ENCODE results near the gene LAMA1.

LAMA1 gene

DNA sequence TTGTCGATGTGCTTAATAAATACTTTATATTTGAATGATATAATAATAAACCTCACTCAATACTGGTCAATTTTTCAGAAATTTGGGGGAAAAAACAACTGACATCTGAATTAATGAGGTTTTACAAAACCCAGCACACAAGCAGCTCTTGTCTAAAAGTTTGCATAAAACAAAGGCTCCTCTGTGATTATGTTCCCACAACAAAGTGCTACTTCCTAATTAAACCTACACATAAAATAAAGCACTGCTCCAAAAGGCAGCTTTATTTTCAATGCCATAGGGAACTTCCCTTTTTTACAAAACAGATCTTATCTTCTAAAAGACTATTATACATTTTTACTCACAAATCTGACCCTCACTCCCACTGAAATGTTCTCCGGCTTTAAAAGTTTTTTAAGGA lies 47.1 kb downstream of the LAMA1 start:
- H3K4me3 ChIP-seq (ENCODE audit: low read depth, low read length), result no peak overlapping the region
- TF ChIP-seq, protein P1, sequence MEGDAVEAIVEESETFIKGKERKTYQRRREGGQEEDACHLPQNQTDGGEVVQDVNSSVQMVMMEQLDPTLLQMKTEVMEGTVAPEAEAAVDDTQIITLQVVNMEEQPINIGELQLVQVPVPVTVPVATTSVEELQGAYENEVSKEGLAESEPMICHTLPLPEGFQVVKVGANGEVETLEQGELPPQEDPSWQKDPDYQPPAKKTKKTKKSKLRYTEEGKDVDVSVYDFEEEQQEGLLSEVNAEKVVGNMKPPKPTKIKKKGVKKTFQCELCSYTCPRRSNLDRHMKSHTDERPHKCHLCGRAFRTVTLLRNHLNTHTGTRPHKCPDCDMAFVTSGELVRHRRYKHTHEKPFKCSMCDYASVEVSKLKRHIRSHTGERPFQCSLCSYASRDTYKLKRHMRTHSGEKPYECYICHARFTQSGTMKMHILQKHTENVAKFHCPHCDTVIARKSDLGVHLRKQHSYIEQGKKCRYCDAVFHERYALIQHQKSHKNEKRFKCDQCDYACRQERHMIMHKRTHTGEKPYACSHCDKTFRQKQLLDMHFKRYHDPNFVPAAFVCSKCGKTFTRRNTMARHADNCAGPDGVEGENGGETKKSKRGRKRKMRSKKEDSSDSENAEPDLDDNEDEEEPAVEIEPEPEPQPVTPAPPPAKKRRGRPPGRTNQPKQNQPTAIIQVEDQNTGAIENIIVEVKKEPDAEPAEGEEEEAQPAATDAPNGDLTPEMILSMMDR (IDR thresholded peaks at IDR 0.05; ENCODE audit: control insufficient read depth, extremely low read depth, insufficient read depth), result no peak
- no peak for DNase-seq (ENCODE audit: low read depth)

DNA sequence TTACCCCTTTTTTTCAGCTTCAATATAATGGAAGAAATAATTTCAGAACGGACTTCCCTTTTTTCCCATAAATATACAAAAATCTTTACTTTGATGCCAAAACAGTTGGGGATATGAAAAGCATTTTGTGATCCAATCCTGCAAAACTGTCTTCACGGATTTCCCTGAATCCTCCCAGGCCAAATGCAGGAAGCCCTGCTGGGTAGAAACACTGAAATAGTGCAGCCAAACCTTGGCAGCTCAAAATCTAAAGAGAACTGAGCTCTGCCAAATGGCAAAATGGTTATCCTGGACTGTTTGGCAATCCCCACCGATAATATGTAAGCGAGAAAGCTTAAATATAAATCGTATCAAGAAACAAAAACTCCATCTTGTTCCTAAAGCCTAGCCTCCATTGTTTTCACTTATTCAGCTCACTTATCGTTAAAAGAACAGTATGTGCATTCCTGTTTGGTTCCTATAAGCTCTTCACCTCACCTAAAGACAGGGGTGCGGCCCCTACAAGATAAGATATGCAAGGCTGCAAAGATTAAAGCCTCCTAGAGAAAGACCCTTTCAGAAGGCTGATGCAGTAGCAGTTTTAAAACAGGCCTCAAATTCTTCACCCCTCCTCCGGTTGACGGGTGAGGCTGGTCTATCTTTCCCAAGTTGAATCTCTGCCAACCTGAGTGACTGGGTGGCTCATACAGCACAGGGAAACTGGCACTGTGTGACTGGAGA lies 48.6 kb downstream of the LAMA1 start:
- DNase-seq (ENCODE audit: low read depth), result no peak
- TF ChIP-seq, protein P1 (IDR thresholded peaks at IDR 0.05; ENCODE audit: control insufficient read depth, extremely low read depth, insufficient read depth), result no peak
- no peak overlapping the region for H3K4me3 ChIP-seq (ENCODE audit: low read depth, low read length)

DNA sequence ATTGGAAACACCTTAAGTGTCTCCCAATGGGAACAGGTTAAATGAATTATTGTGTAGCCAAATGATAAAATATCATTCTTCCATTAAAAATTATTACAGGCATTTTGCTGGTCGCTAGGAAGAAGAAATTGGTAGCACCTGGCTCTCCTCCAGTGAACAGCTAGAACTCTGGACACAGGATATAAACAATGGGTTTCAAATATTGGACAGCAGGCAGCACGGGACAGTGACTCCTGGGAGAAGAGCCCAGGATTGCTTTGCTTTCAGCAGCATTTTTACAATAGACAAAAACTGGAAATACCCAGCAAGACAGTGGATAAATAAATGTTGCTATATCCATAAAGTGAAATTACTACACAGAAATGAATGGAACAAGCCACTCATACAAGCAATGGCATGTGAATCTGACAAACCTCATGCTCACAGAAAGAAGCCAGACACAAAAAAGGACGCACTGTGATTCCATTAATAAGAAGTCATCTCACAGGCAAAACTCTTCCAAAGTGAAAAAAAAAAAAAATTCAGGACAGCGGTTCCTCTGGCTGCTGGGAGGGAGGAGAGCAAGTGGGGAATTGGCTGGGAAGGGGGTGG lies 50.5 kb downstream of the LAMA1 start:
- DNase-seq (ENCODE audit: low read depth), result peak; percentile 31
- TF ChIP-seq, protein P1 (IDR thresholded peaks at IDR 0.05; ENCODE audit: control insufficient read depth, extremely low read depth, insufficient read depth), result no peak
- H3K4me3 ChIP-seq (ENCODE audit: low read depth, low read length), result no peak overlapping the region

DNA sequence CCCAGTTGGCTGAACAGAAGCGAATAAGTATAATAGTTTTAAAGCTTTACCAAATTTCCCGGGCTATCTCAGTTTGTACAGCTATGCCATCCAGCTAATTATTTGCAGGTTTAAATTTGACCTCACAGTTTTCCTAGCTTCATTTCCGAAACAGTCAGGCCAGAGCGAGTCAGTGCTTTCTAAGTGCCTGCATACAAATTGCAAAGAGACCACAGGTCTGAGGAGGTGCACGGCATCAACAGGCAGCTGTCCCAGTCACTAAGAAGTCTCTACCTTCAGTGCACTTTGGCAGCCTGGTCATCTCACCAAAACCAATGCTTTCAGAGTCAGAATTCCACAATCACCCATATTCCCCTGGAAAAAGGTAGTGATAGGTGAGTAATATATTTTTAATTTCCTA lies 51.9 kb downstream of the LAMA1 start:
- DNase-seq (ENCODE audit: low read depth), result no peak
- TF ChIP-seq, protein P1 (IDR thresholded peaks at IDR 0.05; ENCODE audit: control insufficient read depth, extremely low read depth, insufficient read depth), result no peak
- H3K4me3 ChIP-seq (ENCODE audit: low read depth, low read length), result no peak overlapping the region

DNA sequence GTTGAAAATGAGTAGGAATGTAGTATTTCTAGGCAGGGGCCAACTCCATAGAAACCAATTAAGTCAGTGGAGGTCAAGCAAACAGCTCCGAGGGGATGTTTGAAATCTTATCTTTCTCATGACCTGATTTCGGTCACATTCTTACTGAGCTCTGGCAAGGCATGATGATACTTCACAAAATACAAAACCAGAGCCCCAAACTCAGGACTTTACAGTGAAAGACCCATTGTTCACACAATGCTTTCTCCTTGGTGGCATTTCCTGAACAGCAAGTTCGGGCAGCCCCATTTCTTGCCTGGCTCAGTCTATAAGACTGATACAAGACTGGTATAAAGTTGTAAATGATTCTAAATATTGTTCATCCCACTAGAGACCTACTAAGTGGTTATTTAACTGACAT lies 53.3 kb downstream of the LAMA1 start:
- no peak overlapping the region for H3K4me3 ChIP-seq (ENCODE audit: low read depth, low read length)
- TF ChIP-seq, protein P1 (IDR thresholded peaks at IDR 0.05; ENCODE audit: control insufficient read depth, extremely low read depth, insufficient read depth), result no peak
- no peak for DNase-seq (ENCODE audit: low read depth)

DNA sequence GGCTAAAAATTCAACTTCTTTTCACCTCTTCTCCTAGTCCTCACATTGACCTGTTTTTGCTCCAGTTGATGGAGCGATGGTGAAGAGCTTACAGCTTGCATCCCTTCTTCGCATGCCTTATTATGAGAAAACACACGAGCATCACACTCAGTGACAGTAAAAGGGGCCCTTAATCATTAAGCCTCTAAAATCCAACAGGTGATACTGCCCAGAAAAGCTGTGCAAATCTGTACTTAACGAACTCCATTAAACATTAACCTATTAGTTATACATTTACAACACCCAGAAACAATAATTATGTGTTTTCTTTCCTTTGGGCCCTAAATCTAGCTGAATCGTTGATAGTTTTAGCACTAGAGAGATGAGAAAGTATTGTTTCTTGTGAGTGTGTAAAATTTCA lies 54.8 kb downstream of the LAMA1 start:
- no peak overlapping the region for H3K4me3 ChIP-seq (ENCODE audit: low read depth, low read length)
- no peak for DNase-seq (ENCODE audit: low read depth)
- TF ChIP-seq, protein P1 (IDR thresholded peaks at IDR 0.05; ENCODE audit: control insufficient read depth, extremely low read depth, insufficient read depth), result no peak

DNA sequence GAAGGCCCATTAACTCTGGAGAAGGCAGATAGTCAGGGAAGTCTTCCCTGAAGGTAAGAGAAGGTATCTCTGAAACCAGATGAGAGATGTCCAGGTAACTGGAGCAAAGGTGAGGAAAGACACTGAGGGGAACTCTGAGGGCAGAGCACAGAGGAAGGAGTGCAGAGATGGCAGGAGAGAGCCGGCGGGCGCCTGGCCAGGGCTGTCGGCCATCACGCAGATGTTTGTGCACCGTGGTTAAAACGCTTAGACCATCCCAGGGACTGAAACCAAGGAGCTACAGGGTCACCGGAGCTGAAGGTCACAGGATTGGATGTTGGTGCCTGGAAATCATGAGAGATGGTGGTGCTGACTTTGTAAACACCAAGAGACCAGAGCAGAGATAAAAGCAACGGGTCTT lies 55.4 kb downstream of the LAMA1 start:
- no peak overlapping the region for H3K4me3 ChIP-seq (ENCODE audit: low read depth, low read length)
- TF ChIP-seq, protein P1 (IDR thresholded peaks at IDR 0.05; ENCODE audit: control insufficient read depth, extremely low read depth, insufficient read depth), result no peak
- DNase-seq (ENCODE audit: low read depth), result no peak
